OCI-LY3 (cell line): ENCODE data around the gene MYH9.

ENCODE experiments used
- H2AFZ ChIP-seq: fragments of 200-600, 300-600 bp; shearing (Covaris generic); 2 replicates; pipeline ENCODE4 v1.6.0; 2014; ENCODE audit warnings: antibody characterized with exemption, low read depth, low read length
- H3K27ac ChIP-seq: fragments of 200-600, 300-600 bp; sonication (generic); 2 replicates; pipeline ENCODE4 v1.5.1; 2014; ENCODE audit warnings: mild to moderate bottlenecking, low read length, moderate library complexity, mixed read lengths
- H3K27me3 ChIP-seq: fragments of 200-600, 300-600 bp; sonication (generic); 2 replicates; pipeline ENCODE4 v1.6.1; 2014; ENCODE audit warnings: low read depth, low read length, mixed read lengths
- H3K36me3 ChIP-seq: fragments of 200-600, 300-600 bp; sonication (generic); replicated peaks from 2 replicates; pipeline ENCODE3; 2014; ENCODE audit warnings: low read depth, low read length, mixed read lengths
- H3K4me1 ChIP-seq: fragments of 300-600, 200-600 bp; sonication (generic); 2 replicates; pipeline ENCODE4 v1.6.1; 2014; ENCODE audit warnings: low read length, mixed read lengths
- H3K4me2 ChIP-seq: fragments of 200-600, 300-600 bp; sonication (generic); 2 replicates; pipeline ENCODE4 v1.6.1; 2014; ENCODE audit warnings: low read length, mixed read lengths
- H3K4me3 ChIP-seq: fragments of 300-600, 200-600 bp; sonication (generic); 2 replicates; pipeline ENCODE4 v1.5.1; 2014; ENCODE audit warnings: antibody characterized with exemption, mild to moderate bottlenecking, low read length, moderate library complexity
- H3K79me2 ChIP-seq: fragments of 300-600, 200-600 bp; shearing (Covaris generic); 2 replicates; pipeline ENCODE4 v1.6.1; 2014; ENCODE audit warnings: mild to moderate bottlenecking, low read length, mixed read lengths
- H3K9ac ChIP-seq: fragments of 300-600, 200-600 bp; shearing (Covaris generic); 2 replicates; pipeline ENCODE4 v1.6.0; 2014; ENCODE audit warnings: mild to moderate bottlenecking, low read length, moderate library complexity
- H3K9me3 ChIP-seq: fragments of 200-600, 300-600 bp; shearing (Covaris generic); 2 replicates; pipeline ENCODE4 v1.6.1; 2014; ENCODE audit warnings: low read length, mixed read lengths; ENCODE audit not compliant: insufficient read depth
- H4K20me1 ChIP-seq: fragments of 200-600, 300-600 bp; sonication (generic); 2 replicates; pipeline ENCODE4 v1.6.1; 2016; ENCODE audit warnings: low read length, mixed read lengths; ENCODE audit not compliant: insufficient read depth
- EZH2phosphoT487 ChIP-seq: fragments of 200-600 bp; shearing (Covaris generic); IDR thresholded peaks from 2 replicates; pipeline ENCODE4 v1.6.1; 2018; ENCODE audit warnings: antibody characterized with exemption, mixed run types, low read depth
- TF ChIP-seq, protein P1 (sequence below): fragments of 200-600, 300-600 bp; sonication (generic); IDR thresholded peaks from 2 replicates; pipeline ENCODE4 v1.5.1; 2014; ENCODE audit warnings: antibody characterized with exemption, low read length, low read depth

Gene MYH9

DNA sequence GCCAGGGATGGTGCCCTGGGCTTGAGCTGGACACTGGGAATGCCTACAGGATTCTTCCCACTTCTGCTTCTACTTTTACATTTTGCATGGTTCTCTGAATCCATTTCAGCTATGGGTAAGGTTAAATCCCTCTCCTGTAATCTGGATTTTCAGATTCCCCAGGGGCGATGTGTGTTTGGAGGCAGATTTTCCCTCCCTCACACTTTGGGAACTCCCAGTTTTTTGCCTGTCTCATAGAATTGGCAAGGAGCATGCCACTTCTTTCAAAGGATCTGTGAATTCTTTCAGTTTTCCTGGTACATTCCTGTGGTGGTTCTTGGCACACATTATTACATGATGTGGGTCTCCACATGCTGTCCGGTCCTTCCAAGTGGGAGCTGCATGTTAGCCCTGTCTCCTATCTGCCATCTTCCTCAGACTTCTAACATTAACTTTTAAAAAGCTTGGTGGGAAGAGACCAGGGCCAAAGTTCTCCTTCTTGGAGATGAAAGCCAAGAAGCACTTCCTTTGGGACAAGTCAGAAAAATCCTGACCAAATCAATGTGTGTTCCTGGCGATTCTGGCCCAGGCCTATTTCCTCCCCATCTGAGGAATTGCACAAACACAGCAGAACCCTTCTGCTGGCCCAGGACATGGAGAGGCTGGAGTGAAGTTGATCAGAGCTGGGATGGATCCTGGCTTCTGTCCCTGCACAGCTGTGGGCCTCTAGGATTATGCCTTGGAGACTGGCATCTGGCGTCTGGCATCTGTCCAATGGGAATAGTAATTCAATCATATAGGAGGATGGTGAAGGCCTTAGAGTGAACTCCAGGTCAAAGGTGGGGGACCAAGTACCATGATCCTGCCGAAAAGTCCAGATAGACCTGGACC, 143.0 kb downstream of the MYH9 start:
- Histone ChIP-seq H3K36me3 (peaks cover 39% of the 10 kb centered on the region), H3K27me3 (no peaks in the 10 kb centered on the region), H3K79me2 (peaks cover 10% of the 10 kb centered on the region), H3K4me1 (peaks cover 39% of the 10 kb centered on the region), H3K4me2 (no peak overlapping the region), H4K20me1 (no peaks in the 10 kb centered on the region), H3K9ac (no peak overlapping the region), H3K4me3 (no peak overlapping the region), H3K9me3 (peaks cover 38% of the 10 kb centered on the region), H3K27ac (no peak overlapping the region), H2AFZ (no peak overlapping the region)
- TF ChIP-seq, protein P1, sequence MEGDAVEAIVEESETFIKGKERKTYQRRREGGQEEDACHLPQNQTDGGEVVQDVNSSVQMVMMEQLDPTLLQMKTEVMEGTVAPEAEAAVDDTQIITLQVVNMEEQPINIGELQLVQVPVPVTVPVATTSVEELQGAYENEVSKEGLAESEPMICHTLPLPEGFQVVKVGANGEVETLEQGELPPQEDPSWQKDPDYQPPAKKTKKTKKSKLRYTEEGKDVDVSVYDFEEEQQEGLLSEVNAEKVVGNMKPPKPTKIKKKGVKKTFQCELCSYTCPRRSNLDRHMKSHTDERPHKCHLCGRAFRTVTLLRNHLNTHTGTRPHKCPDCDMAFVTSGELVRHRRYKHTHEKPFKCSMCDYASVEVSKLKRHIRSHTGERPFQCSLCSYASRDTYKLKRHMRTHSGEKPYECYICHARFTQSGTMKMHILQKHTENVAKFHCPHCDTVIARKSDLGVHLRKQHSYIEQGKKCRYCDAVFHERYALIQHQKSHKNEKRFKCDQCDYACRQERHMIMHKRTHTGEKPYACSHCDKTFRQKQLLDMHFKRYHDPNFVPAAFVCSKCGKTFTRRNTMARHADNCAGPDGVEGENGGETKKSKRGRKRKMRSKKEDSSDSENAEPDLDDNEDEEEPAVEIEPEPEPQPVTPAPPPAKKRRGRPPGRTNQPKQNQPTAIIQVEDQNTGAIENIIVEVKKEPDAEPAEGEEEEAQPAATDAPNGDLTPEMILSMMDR: no peak
- TF ChIP-seq EZH2phosphoT487: no peak

DNA sequence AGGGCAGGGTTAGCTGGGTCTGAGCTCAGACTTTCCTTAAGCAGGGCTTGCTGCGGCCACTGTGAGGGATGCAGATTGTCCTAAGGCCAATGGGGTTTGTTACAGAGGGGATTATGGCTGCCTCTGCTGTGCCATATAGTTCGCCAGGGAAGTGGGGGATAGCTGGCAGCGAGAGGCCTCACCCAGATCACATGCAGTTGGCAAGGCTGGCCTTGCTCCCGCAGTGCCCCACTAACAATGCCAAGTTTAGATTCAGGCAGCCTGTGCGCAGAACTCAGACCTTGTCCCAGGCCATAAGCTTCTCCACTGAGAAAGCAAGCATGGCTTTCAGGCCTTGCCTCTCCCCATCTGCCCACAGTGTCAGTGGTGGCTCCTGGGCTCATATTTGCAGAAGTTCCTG, 143.8 kb downstream of the MYH9 start:
- Histone ChIP-seq H3K27me3 (no peaks in the 10 kb centered on the region), H3K27ac (no peak overlapping the region), H2AFZ (no peak overlapping the region), H3K9ac (no peak overlapping the region), H3K4me2 (no peak overlapping the region), H3K4me3 (no peak overlapping the region), H3K36me3 (peaks cover 39% of the 10 kb centered on the region), H3K4me1 (peaks cover 33% of the 10 kb centered on the region), H4K20me1 (no peaks in the 10 kb centered on the region), H3K79me2 (peaks cover 18% of the 10 kb centered on the region), H3K9me3 (peaks cover 33% of the 10 kb centered on the region)
- TF ChIP-seq EZH2phosphoT487: no peak
- TF ChIP-seq, protein P1: no peak

DNA sequence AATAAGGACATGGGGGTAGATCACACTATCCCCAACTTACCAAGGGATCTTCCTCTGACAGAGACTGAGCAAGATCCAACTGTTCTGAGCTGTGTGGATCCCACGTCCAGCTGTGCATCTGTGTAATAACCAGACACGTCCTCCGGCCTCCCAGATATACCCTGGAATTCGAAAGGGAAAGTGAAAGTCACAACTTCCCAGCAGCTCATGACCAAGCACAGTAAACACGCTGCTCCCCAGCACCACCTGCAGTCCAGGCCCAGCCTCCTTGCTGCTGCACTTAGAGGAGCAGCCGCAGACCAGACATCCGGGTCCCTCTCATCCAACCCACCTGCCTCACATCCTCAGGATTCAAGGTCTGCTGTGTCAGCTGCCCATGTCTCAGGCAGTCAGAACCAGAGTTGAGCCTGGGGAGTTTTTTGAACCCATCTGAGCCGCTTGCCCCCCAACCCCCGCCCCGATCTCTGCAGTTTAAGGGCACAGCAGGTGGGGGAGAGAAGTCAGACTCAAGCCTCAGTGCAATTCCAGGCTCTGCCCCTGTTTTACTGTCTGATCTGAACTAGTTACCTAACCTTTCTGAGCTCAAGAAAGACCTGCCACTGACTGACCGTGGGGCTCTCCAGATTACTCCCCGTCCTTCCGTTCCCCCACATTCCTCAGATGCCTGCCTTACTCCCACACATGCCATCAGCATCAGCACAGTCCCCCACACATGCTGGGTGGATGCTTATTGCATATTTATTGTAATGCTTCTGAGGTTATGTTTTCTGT, 148.2 kb downstream of the MYH9 start, which contains the start of gene APOL2:
APOL2 (minus strand) TSS at position 127 of the 771 bp plus-strand sequence. CDS start 6,365 bp downstream, outside the sequence.
- Histone ChIP-seq H2AFZ (no peak within 1 kb of the TSS), H3K4me3 (peak within 1 kb of the TSS; percentile 88), H3K9ac (peak within 1 kb of the TSS; percentile 98), H3K27me3 (no peaks in the 10 kb centered on the region), H3K4me2 (peak within 1 kb of the TSS; percentile 82), H3K27ac (peak within 1 kb of the TSS; percentile 94), H3K79me2 (peaks cover 62% of the 10 kb centered on the region), H3K9me3 (peaks cover 13% of the 10 kb centered on the region), H3K4me1 (peaks cover 49% of the 10 kb centered on the region), H3K36me3 (peaks cover 57% of the 10 kb centered on the region), H4K20me1 (peaks cover 12% of the 10 kb centered on the region)
- no peak for TF ChIP-seq EZH2phosphoT487
- TF ChIP-seq, protein P1: peak; percentile 59

DNA sequence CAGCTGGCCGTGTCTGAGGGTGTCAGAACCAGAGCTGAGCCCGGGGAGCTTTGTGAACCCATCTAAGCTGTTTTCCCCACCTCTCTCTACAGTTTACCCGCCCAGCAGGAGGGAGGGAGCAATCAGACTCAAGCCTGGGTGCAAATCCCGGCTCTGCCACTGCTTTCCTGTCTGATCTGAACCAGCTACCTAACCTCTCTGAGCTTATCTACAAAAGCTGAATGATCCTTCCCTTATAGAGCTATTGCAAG, 148.7 kb downstream of the MYH9 start:
- Histone ChIP-seq H4K20me1 (peaks cover 16% of the 10 kb centered on the region), H3K9ac (peak overlapping the region; percentile 98), H2AFZ (no peak overlapping the region), H3K27me3 (no peaks in the 10 kb centered on the region), H3K27ac (peak overlapping the region; percentile 94), H3K4me3 (peak overlapping the region; percentile 88), H3K36me3 (peaks cover 62% of the 10 kb centered on the region), H3K4me2 (peak overlapping the region; percentile 82), H3K4me1 (peaks cover 54% of the 10 kb centered on the region), H3K79me2 (peaks cover 67% of the 10 kb centered on the region), H3K9me3 (peaks cover 13% of the 10 kb centered on the region)
- TF ChIP-seq, protein P1: no peak
- no peak for TF ChIP-seq EZH2phosphoT487
